Muscle of leg (tissue), 11 donors: ENCODE results near the gene ADAT1. TPM values are rescaled to one million over a fixed set of nuclear protein-coding genes. Genes with fewer than 3 reads are reported as not detected.
A peak's percentile ranks its signal among the peaks of the same experiment; 100 is the strongest.

Source experiments
- DNase-seq: peaks from one replicate; pipeline ENCODE4 v3.0.0; 2013
- H3K27ac ChIP-seq: one replicate; pipeline ENCODE4 v1.5.1; 2013; ENCODE audit warnings: mild to moderate bottlenecking, low read length, control low read depth
- H3K27me3 ChIP-seq: one replicate; pipeline ENCODE4 v1.6.1; 2013; ENCODE audit warnings: low read length; ENCODE audit not compliant: control insufficient read depth, insufficient read depth
- H3K36me3 ChIP-seq: one replicate; pipeline ENCODE4 v1.6.1; 2013; ENCODE audit warnings: low read length; ENCODE audit not compliant: control insufficient read depth, insufficient read depth
- H3K4me1 ChIP-seq: one replicate; pipeline ENCODE4 v1.6.1; 2013; ENCODE audit warnings: low read length; ENCODE audit not compliant: control insufficient read depth, insufficient read depth
- H3K4me3 ChIP-seq: one replicate; pipeline ENCODE4 v1.5.1; 2013; ENCODE audit warnings: low read length, control low read depth
- H3K9me3 ChIP-seq: replicated peaks from 2 replicates; pipeline ENCODE4 v1.6.1; 2013; ENCODE audit warnings: low read depth, low read length; ENCODE audit not compliant: control insufficient read depth
- WGBS: methylation state at CpG from one replicate; pipeline ENCODE4 v1.1.5; 2013; ENCODE audit warnings: missing lambda C conversion rate; ENCODE audit not compliant: insufficient coverage; 5-methylcytosine and 5-hydroxymethylcytosine counted together
- polyA plus RNA-seq, 8 donors: library from polyadenylated mRNA; unstranded; fragments of 120-200 nt; gene quantifications; one replicate each; pipeline versions ENCODE4 v1.2.1 to v1.2.3, GENCODE V29; 2013; ENCODE audit warnings: inconsistent platforms in 1 of 8, low replicate concordance in 1 of 8; ENCODE audit not compliant: insufficient read length in 8 of 8, insufficient read depth in 1 of 8
- total RNA-seq: library from RNA; stranded (reverse); fragments of 120-200 nt; gene quantifications from one replicate; pipeline ENCODE4 v1.2.4, GENCODE V29; 2013

ADAT1 gene
- total and polyA plus RNA-seq, 9 donors: 19.7 to 38.6 (median 28.0) TPM

DNA sequence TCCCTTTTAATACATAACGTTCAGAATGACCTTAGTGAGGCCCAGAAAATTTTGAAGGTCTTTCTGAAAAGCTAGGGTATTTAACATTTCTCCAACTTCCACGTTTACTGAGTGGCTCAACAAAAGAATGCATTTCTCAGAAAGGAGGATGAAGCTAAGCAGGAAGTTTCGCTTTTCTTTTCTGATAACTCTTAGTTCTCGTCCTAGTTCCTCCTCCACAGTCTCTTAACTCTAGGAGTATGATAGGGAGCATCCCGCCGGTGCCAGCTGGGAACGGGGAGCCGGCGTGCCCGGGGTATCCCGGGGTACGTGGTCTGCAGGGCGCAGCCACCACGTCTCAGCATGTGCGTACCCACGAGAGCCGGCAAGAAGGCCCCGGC is 24.0 kb upstream of the ADAT1 start:
- Histone ChIP-seq H3K27me3 (no peaks in the 10 kb centered on the region), H3K4me1 (peaks cover 19% of the 10 kb centered on the region), H3K36me3 (peaks cover 27% of the 10 kb centered on the region), H3K4me3 (peak overlapping the region; percentile 74), H3K9me3 (no peaks in the 10 kb centered on the region), H3K27ac (peak overlapping the region; percentile 99)
- no peak for DNase-seq
- WGBS: 0% methylated on average over 14 of the region's 18 CpGs

DNA sequence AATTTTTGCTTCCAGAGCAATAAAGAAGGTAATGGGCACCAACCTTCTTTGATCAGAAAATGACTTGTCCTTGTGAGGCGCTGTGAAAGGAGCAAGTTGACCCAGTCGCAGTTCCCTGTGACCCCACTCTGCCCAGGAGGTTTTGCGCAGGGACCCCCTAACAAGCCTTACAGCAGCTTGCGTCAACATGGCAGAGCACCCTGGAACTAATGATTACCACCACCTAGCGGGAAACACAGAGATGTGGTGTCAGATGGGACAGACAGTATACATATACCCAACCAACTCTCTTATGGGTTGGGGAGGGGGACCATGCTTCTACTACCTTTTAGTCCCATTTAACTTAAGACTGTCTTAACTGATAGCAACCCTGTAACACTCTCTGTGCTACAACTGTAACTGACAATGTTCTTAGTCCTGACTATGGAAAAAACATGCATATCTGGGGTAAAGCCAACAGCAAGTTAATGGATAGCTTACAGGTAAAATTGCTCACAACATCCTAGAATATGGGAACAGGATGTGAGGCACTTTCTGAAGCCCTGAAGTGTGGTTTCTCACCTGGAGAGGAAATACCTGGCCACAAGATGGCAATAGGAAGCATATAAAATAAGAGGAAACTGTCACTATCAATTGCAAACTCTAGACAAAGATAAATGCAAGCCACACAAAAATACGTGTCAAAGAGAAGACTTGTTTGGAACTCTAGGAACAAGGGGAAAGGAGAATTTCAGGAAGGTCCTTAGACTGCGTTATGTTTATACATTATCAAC is 21.3 kb upstream of the ADAT1 start:
- WGBS: 88% methylated on average over 2 of the region's 7 CpGs
- Histone ChIP-seq H3K27ac (peak overlapping the region; percentile 48), H3K27me3 (no peaks in the 10 kb centered on the region), H3K36me3 (peaks cover 54% of the 10 kb centered on the region), H3K4me1 (peaks cover 7% of the 10 kb centered on the region), H3K9me3 (no peaks in the 10 kb centered on the region), H3K4me3 (no peak overlapping the region)
- no peak for DNase-seq

DNA sequence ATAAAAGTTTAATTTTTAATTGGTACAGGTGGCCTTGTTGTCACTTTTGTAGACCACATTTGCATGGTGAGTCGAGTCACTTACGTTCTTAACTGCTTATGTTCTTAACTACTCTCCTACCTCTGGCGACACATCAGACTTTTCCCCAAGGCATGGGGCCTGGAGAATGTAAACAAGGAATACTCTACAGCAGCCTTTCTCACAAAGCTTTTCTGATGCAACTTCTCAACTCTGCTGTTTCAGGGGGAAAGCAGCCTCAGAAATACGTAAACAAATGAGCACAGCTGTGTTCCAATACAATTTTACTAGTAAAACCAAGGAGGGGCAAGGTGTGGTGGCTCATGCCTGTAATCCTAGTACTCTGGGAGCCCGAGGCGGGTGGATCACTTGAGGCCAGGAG is 17.5 kb upstream of the ADAT1 start:
- H3K27ac ChIP-seq: no peak overlapping the region
- H3K36me3 ChIP-seq: peaks cover 71% of the 10 kb centered on the region
- H3K27me3 ChIP-seq: no peaks in the 10 kb centered on the region
- H3K4me3 ChIP-seq: no peak overlapping the region
- no peak for DNase-seq
- H3K9me3 ChIP-seq: no peaks in the 10 kb centered on the region
- 86% methylated on average over 5 of the region's 6 CpGs for WGBS
- no peaks in the 10 kb centered on the region for H3K4me1 ChIP-seq

DNA sequence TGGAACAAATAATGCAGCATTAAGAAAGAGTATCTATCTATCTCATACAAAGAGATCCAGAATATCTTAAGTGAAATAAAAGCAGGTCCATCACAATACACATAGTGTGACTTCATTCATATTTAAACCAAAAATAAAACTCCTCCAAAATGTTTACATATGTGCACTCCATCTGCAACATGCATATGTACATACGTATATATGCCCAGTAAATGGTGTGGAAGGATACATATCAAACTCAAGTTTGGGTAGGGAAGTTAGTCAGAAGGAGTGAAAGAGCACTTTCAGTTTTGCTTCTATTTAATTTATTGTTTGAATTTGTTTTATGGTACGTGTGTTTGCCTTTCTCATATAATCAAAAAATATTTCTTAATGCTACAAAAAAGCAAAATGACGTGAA is 12.0 kb upstream of the ADAT1 start:
- Histone ChIP-seq H3K27me3 (no peaks in the 10 kb centered on the region), H3K4me3 (no peak overlapping the region), H3K4me1 (no peaks in the 10 kb centered on the region), H3K9me3 (no peaks in the 10 kb centered on the region), H3K36me3 (peaks cover 70% of the 10 kb centered on the region), H3K27ac (no peak overlapping the region)
- no CpG with 5 or more reads among the region's 3 CpGs for WGBS
- DNase-seq: no peak

DNA sequence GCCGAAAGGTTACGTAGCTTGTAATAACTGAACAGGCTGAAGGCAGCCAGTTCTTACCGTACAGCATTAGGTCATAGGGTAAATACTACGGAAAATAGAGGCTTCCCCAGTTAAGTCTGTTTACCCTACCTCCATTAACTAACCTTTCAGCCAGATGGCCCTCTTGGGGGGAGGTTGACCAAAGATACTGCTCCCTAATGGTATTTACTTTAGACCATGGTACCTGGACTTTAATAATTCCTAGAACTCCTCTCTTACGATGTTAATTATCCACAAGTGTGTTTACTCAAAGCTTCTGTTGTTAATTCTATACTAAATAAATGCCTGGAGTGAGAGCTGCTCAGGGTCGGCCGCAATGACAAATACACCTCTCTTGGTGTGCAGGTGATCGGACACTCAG is 9.8 kb upstream of the ADAT1 start:
- H3K4me1 ChIP-seq: no peaks in the 10 kb centered on the region
- H3K4me3 ChIP-seq: no peak overlapping the region
- no peaks in the 10 kb centered on the region for H3K27me3 ChIP-seq
- peaks cover 85% of the 10 kb centered on the region for H3K36me3 ChIP-seq
- no peak for DNase-seq
- H3K27ac ChIP-seq: no peak overlapping the region
- no CpG with 5 or more reads among the region's 8 CpGs for WGBS
- H3K9me3 ChIP-seq: no peaks in the 10 kb centered on the region

DNA sequence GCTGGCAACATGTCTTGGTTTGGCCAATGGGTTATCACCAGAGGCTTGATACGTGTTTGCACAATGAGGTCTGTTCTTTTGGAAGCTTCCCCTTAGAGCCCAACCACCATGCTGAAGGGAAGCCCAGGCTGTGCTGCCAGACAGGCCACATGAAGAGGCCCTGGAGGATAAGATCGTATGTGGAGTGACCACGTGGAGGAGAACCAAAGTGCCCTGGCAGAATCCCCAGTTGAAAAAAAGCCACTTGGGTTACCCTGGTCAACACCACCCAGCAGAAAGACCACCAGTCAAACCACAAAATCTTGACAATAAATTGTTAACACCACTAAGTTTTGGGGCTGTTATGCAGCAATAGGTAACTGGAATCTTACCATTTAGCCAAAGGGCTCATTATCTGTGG is 7.0 kb upstream of the ADAT1 start:
- WGBS: no CpG with 5 or more reads among the region's 3 CpGs
- Histone ChIP-seq H3K36me3 (peaks cover 89% of the 10 kb centered on the region), H3K27ac (no peak overlapping the region), H3K4me1 (no peaks in the 10 kb centered on the region), H3K4me3 (no peak overlapping the region), H3K27me3 (no peaks in the 10 kb centered on the region), H3K9me3 (no peaks in the 10 kb centered on the region)
- no peak for DNase-seq

DNA sequence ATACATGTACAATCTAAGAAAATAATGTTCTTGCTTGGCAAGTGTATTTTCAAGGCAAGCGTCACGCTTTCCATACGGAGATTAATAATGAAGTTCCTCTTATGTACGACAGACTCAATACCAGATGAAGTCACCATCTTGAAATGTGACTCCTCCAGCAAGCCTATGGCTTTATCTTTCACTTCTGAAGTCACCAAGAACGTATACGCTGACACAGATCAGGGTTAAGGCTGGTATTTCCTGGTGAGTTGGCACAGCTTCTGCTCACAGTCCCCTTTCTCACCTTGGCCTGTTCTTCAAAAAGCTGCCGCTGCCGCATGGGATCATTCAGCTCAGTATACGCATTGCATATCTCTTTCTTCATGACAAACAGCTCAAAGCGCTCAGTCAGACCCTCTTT is 6.1 kb upstream of the ADAT1 start:
- 86% methylated on average over 6 of the region's 10 CpGs for WGBS
- H3K36me3 ChIP-seq: peaks cover 84% of the 10 kb centered on the region
- H3K27ac ChIP-seq: no peak overlapping the region
- no peak for DNase-seq
- no peaks in the 10 kb centered on the region for H3K4me1 ChIP-seq
- H3K27me3 ChIP-seq: no peaks in the 10 kb centered on the region
- H3K4me3 ChIP-seq: no peak overlapping the region
- H3K9me3 ChIP-seq: no peaks in the 10 kb centered on the region

DNA sequence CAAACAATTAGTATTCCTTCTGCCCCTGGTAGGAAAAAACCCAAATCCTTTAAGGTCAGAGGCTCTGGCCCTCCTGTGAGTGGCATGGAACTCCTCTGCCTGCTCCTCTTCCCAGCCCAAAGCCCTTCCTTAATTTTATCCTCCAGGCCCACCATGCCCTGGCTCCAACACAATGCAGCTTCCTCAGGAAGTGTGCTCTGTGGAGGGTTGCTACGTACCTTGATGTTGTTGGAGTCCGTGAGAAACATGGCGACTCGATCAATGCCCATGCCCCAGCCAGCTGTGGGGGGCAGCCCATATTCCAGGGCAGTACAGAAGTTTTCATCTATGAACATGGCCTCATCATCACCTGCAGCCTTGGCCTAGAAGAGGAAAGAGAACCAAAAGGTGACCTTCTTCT is 5.3 kb upstream of the ADAT1 start:
- H3K4me1 ChIP-seq: no peaks in the 10 kb centered on the region
- H3K36me3 ChIP-seq: peaks cover 78% of the 10 kb centered on the region
- 100% methylated on average over 2 of the region's 4 CpGs for WGBS
- DNase-seq: no peak
- no peaks in the 10 kb centered on the region for H3K9me3 ChIP-seq
- H3K4me3 ChIP-seq: no peak overlapping the region
- peak overlapping the region; percentile 42 for H3K27ac ChIP-seq
- H3K27me3 ChIP-seq: no peaks in the 10 kb centered on the region

DNA sequence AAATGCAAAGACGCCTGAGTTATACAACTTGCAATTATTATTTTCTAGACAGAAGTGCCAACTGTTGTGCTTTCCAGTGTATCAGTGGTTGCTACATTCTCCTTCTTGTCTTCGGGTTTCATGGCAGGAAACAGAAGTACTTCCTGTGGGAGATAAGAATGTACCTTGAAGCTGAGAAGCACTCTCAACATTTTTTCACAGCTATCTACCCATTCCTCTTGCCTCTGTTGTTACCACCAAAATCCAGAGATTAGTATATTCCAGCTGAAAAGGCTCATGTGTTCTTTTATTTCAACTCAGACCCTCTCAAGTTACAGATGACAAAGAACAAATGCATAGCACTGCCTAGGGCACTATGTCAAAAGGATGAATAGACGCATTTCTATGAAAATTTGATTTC is 4.8 kb upstream of the ADAT1 start:
- H3K27ac ChIP-seq: peak overlapping the region; percentile 42
- no peaks in the 10 kb centered on the region for H3K9me3 ChIP-seq
- no CpG with 5 or more reads among the region's 3 CpGs for WGBS
- H3K27me3 ChIP-seq: no peaks in the 10 kb centered on the region
- no peaks in the 10 kb centered on the region for H3K4me1 ChIP-seq
- no peak for DNase-seq
- H3K36me3 ChIP-seq: peaks cover 73% of the 10 kb centered on the region
- H3K4me3 ChIP-seq: no peak overlapping the region

DNA sequence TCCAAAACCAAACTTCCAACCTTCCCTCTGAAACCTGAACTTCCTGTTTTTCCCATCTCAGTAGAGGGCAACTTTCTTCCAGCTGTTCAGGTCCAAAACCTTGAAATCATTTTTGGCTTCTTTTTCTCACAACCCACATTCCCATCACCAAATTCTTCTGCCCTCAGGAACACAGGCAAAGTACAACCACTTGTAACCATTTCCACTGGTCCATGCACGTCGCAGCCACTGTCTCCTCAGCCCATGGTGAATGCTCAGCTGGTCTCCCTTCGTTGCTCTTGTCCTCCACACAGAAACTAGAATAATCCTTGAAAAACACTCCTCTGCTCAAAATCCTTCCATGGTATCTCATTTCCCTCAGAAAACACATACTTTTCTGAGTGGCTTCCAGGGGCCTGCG is 3.7 kb upstream of the ADAT1 start:
- Histone ChIP-seq H3K9me3 (no peaks in the 10 kb centered on the region), H3K4me3 (no peak overlapping the region), H3K27ac (no peak overlapping the region), H3K27me3 (no peaks in the 10 kb centered on the region), H3K36me3 (peaks cover 64% of the 10 kb centered on the region), H3K4me1 (peaks cover 6% of the 10 kb centered on the region)
- DNase-seq: no peak
- WGBS: 79% methylated on average over 4 of the region's 4 CpGs

DNA sequence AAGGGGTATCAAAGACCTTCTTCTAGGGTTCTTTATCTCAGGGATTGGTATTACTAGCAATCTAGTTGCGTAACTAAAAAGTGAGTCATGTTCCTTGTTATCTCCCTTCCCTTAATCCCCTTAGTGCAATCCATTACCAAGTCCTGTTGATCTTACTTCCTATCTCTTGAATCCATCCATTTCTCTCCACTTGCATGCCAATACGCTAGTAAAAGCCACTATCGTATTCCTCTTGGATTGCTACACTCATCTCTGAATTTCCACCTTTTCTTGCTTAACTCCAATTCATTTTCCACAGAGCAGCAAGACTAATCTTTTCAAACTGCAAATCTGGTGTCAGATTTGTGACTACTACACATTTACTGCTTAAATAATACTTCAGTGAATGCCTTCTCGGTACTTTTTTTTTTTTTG is 1.8 kb upstream of the ADAT1 start:
- WGBS: 81% methylated on average over 3 of the region's 4 CpGs
- Histone ChIP-seq H3K4me3 (no peak overlapping the region), H3K4me1 (peaks cover 9% of the 10 kb centered on the region), H3K27ac (no peak overlapping the region), H3K27me3 (no peaks in the 10 kb centered on the region), H3K36me3 (peaks cover 54% of the 10 kb centered on the region), H3K9me3 (no peaks in the 10 kb centered on the region)
- no peak for DNase-seq
